Transverse colon (tissue), 4 donors: Measurements from ENCODE around the gene FILIP1L. TPM values are rescaled to one million over a fixed set of nuclear protein-coding genes. Genes with fewer than 3 reads are reported as not detected.

Experiments used
- DNase-seq: peaks from one replicate; pipeline ENCODE4 v3.0.0-alpha.2; 2019
- H3K27ac ChIP-seq, 4 donors: fragments of 200-600 bp; sonication (generic); 2 replicates each; pipeline ENCODE4 v1.5.1; 2016 to 2018; ENCODE audit warnings: inconsistent platforms in 4 of 4
- H3K27me3 ChIP-seq: fragments of 200-600 bp; sonication (generic); 2 replicates; pipeline ENCODE4 v1.5.1; 2017; ENCODE audit warnings: inconsistent platforms
- H3K36me3 ChIP-seq, 4 donors: fragments of 200-600 bp; sonication (generic); 2 replicates each; pipeline ENCODE4 v1.5.1; 2017 to 2019; ENCODE audit warnings: inconsistent platforms in 4 of 4
- H3K4me1 ChIP-seq, 4 donors: fragments of 200-600 bp; sonication (generic); 2 replicates each; pipeline ENCODE4 v1.5.1; 2017 to 2020; ENCODE audit warnings: inconsistent platforms in 4 of 4
- H3K4me3 ChIP-seq, 4 donors: fragments of 200-600 bp; sonication (generic); 1 replicate in 1 of 4; 2 replicates in 3 of 4; pipeline versions ENCODE4 v1.5.1 to v1.6.1; 2017 to 2019; ENCODE audit warnings: inconsistent platforms in 4 of 4
- H3K9me3 ChIP-seq, 2 donors: fragments of 200-600 bp; sonication (generic); 2 replicates each; pipeline ENCODE4 v1.5.1; 2017 to 2019; ENCODE audit warnings: inconsistent platforms in 2 of 2
- CTCF ChIP-seq, 5 experiments: fragments of 200-600 bp in 3 of 5; fragments of 450-650 bp in 2 of 5; sonication (generic) in 3 of 5; IDR thresholded peaks; 1 replicate in 2 of 5; 2 replicates in 3 of 5; pipeline ENCODE4 v1.5.1; 2016 to 2017; ENCODE audit warnings: antibody characterized with exemption in 5 of 5, inconsistent platforms in 3 of 5, mild to moderate bottlenecking in 2 of 5, moderate library complexity in 1 of 5
- EP300 ChIP-seq: sonication (generic); formaldehyde crosslinking; IDR thresholded peaks from one replicate; pipeline ENCODE4 v1.6.1; 2017; ENCODE audit warnings: antibody characterized with exemption, low read depth
- POLR2A ChIP-seq: fragments of 450-650 bp; IDR thresholded peaks from one replicate; pipeline ENCODE4 v1.6.1; 2016; ENCODE audit warnings: antibody characterized with exemption, mild to moderate bottlenecking, moderate library complexity
- POLR2AphosphoS5 ChIP-seq, 3 donors: sonication (generic); formaldehyde crosslinking; IDR thresholded peaks; one replicate each; pipeline ENCODE4 v1.6.1; 2016; ENCODE audit warnings: antibody characterized with exemption in 3 of 3
- WGBS, 2 donors: methylation state at CpG; one replicate each; pipeline ENCODE4 v1.1.5; 2018; ENCODE audit warnings: low coverage in 1 of 2; 5-methylcytosine and 5-hydroxymethylcytosine counted together
- in situ Hi-C, 4 donors: fragments of 200-750 bp; cut with MboI; loops; one replicate each; pipeline versions ENCODE4 v1.15.0 to v1.15.1; 2017; ENCODE audit warnings: low sequenced_read_pairs in 3 of 4, low pct_ligation_motif_present in 1 of 4, low pct_unique_long_range_greater_than_20kb in 1 of 4
- intact Hi-C: fragments of 100-400 bp; cut with DNase I; formaldehyde crosslinking; loops from one replicate; pipeline ENCODE4 v1.15.1; 2023; ENCODE audit warnings: low total_unique reads
- total RNA-seq, 4 donors: library from RNA; depleted of rRNA; stranded (reverse); fragments of >200 nt; gene quantifications; one replicate each; pipeline ENCODE4 v1.1.0, GENCODE V29; 2016

The FILIP1L gene
- total RNA-seq, 4 donors from 2014 or later = 12.3 to 38.2 (median 26.9) TPM

- Histone ChIP-seq H3K27ac (no peak overlapping the region), H3K27me3 (no peaks in the 10 kb centered on the region), H3K9me3 (no peaks in the 10 kb centered on the region), H3K4me1 (peaks cover 16 to 58% (median 32%) of the 10 kb centered on the region in 4 donors), H3K4me3 (no peak overlapping the region), H3K36me3 (no peaks in the 10 kb centered on the region)
- intact Hi-C loops = no loop called here
- 78 to 84% methylated on average over 3 of the region's 3 CpGs for WGBS, 2 donors
- TF ChIP-seq POLR2AphosphoS5 (IDR thresholded peaks at IDR 0.05) (no peak), POLR2A (no peak), EP300 (no peak), CTCF (IDR thresholded peaks at IDR 0.05) (no peak)
- in situ Hi-C loops = no loop called here
- no peak for DNase-seq
Measured at GRCh38 chr3:99947356-99947755, 166.9 kb downstream of the FILIP1L start.

GRCh38 chr3:99945328-99945995, 168.8 kb downstream of the FILIP1L start:
- peak overlapping the region; percentile 45 to 67 (median 61) for H3K27ac ChIP-seq
- H3K4me1 ChIP-seq = peaks cover 16 to 57% (median 32%) of the 10 kb centered on the region in 4 donors
- DNase-seq = no peak
- in situ Hi-C loops = no loop called here
- no peaks in the 10 kb centered on the region for H3K9me3 ChIP-seq
- 49% methylated on average over 5 of the region's 5 CpGs; no CpG with 5 or more reads in 1 of the 2 donors for WGBS, 2 donors
- no peak for TF ChIP-seq EP300
- no peak for TF ChIP-seq POLR2AphosphoS5 (IDR thresholded peaks at IDR 0.05)
- TF ChIP-seq POLR2A = no peak
- TF ChIP-seq CTCF (IDR thresholded peaks at IDR 0.05) = no peak
- no peaks in the 10 kb centered on the region for H3K27me3 ChIP-seq
- intact Hi-C loops = no loop called here
- no peak overlapping the region for H3K4me3 ChIP-seq
- no peaks in the 10 kb centered on the region for H3K36me3 ChIP-seq

- in situ Hi-C loops (no loop called here), intact Hi-C loops (no loop called here)
- Histone ChIP-seq H3K9me3 (no peaks in the 10 kb centered on the region), H3K36me3 (no peaks in the 10 kb centered on the region), H3K4me1 (peaks cover 17 to 55% (median 29%) of the 10 kb centered on the region in 4 donors), H3K4me3 (no peak overlapping the region), H3K27me3 (no peaks in the 10 kb centered on the region), H3K27ac (peak overlapping the region in 2 of 4 donors; percentile 60 to 62)
- TF ChIP-seq EP300 (no peak), POLR2A (no peak), POLR2AphosphoS5 (IDR thresholded peaks at IDR 0.05) (no peak), CTCF (IDR thresholded peaks at IDR 0.05) (no peak)
- WGBS, 2 donors = 74 to 81% methylated on average over 4 of the region's 4 CpGs
- no peak for DNase-seq
Measured at GRCh38 chr3:99943931-99944761, 170.2 kb downstream of the FILIP1L start.

- H3K27me3 ChIP-seq = no peaks in the 10 kb centered on the region
- no peak for DNase-seq
- TF ChIP-seq POLR2A (no peak), POLR2AphosphoS5 (IDR thresholded peaks at IDR 0.05) (no peak), EP300 (no peak), CTCF (IDR thresholded peaks at IDR 0.05) (no peak)
- intact Hi-C loops = no loop called here
- H3K4me3 ChIP-seq = no peak overlapping the region
- in situ Hi-C loops = no loop called here
- no peaks in the 10 kb centered on the region for H3K9me3 ChIP-seq
- H3K36me3 ChIP-seq = no peaks in the 10 kb centered on the region
- H3K27ac ChIP-seq = peak overlapping the region in 1 of 4 donors; percentile 46
- WGBS, 2 donors = 90 to 100% methylated on average over 1 of the region's 1 CpG
- H3K4me1 ChIP-seq = peaks cover 18 to 58% (median 25%) of the 10 kb centered on the region in 4 donors
Measured at GRCh38 chr3:99941211-99941610, 173.1 kb downstream of the FILIP1L start.
